Effector CD4-positive, alpha-beta T cell (primary cell): ENCODE results near the gene VEPH1.

Source experiments
- DNase-seq: peaks from one replicate; pipeline ENCODE4 v3.0.0-alpha.2; 2020

The VEPH1 gene

DNA sequence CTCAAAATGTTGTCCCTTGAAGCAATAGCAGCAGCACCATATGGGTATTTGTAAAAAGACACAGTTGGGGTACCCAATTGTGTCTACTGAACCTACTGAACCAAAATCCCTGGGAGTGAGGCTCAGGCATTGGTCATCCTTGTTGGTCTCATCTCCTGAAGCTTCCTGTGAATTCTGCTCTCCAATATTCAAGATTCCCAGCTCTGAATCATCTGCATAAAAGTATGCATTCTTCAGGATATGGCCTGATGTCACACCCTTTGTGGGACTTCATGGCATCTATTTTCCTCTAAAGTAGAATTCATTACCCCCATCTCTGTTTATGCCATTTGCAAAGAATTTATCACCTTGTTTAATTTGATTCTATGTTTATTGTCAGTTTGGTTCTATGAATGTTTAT, 79.9 kb downstream of the VEPH1 start:
- no peak for DNase-seq

GRCh38 chr3:157420606-157421130, 82.5 kb downstream of the VEPH1 start:
- DNase-seq, result no peak

DNA sequence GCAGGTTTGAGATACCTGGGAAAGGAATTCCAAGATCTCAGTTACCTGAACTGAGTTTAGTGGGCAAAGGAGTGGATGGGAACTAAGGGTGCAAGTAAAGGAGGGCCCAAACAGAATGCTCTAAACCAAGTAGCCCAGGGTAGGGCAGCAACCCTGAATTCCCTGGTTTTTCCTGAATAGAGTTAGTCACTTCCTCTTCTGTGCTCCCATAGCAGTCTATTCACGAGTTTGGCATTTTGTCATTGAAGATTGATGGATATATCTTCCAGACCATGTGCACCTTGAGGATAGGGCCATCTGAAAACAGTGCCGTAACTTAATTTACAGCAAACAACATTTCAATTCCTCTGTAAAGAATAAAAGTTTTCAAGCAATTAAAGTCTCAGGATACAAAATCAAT, 85.1 kb downstream of the VEPH1 start:
- no peak for DNase-seq

DNA sequence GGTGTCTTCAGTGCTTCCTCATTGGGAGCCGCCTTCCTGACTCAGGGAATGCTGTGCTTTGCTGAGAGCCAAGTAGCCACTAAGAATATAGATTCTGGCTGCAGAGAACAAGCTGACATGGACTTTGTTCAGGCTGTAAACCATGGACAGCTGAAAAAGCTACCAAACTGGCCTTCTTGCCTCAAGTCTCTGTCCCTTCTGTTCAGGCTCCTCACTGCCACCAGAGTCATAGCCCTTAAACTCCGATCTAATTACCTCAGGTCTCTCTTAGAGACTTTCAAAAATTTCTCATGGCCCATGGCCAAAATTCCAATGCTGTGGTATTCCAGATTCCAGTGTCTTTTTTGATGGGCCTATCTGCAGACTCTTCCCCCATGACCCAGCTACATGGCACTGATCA, 86.0 kb downstream of the VEPH1 start:
- DNase-seq, result no peak

DNA sequence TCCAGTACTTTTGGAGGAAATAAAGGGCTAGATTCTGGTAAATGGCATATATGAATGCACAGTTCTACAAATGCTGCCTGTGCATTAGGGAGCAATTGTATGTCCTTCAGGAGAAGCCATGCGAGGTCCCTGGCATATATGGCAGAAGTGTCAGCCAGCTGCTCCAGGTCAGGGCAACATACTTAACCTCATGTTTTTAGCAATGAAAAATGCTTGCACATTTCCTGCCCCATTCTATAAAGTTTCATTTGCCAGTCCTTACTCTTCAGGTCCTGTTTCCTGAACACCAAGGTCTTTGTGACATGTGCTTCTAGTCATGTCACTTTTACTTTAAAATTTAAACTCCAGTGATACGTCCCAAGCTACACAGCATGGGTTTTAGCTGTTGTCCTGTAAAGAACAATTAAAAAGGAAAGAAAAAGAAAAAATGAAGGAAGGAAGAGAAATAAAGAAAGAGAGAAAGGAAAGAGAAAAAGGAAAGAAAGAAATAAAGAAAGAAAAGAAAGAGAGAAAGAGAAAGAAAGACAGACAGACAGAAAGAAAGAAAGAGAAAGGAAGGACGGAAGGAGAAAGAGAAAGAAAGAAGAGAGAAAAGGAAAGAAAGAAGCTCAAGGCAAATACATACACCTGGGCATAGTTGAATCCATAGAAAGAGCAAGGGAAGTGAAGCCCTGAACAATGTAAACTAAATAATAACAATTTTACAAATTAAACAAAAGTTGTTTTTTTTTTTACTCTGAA, 86.7 kb downstream of the VEPH1 start:
- no peak for DNase-seq

DNA sequence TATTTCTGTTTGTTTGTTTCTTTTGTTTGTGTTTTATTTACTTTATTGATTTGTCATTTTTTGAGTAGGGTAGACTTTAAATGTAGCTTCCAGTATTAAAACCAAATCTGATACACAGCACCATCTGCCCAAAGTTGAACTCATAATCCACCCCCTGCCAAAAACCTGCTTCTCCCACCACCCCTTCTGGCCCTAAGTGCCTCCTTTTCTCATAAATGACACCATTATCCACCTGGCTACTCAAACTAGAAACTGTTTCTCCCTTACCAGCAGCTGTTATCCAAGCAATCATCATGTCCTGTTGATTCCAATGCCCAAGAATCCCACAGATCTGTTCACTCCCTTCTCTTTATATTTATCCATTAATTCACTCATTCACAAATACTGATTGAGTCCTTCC, 88.4 kb downstream of the VEPH1 start:
- DNase-seq, result no peak

DNA sequence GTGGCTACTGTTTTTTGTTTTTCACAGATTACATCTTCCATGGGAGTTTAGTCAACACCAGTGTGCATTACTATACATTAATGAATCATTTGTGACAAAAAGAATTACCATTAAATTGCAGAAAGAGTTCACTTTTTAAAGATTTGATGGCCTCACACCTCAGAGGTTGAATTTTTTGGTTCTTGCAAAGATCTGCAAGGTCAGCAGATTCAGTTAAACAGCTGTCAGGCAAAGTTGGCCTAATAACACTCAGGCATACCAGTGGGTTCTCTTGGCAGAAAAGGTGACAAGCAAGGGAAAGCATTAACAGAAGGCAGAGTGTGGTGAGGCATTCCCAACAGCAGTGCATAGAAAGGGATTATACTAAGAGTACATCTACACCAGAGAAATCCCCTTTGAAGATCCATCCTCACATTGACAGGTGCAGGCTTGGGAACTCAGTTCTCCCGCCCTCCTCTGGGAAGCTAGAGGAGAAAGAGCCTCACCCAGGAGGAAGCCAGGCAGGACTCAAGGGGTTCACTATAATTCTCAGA, 90.8 kb downstream of the VEPH1 start:
- DNase-seq, result no peak

DNA sequence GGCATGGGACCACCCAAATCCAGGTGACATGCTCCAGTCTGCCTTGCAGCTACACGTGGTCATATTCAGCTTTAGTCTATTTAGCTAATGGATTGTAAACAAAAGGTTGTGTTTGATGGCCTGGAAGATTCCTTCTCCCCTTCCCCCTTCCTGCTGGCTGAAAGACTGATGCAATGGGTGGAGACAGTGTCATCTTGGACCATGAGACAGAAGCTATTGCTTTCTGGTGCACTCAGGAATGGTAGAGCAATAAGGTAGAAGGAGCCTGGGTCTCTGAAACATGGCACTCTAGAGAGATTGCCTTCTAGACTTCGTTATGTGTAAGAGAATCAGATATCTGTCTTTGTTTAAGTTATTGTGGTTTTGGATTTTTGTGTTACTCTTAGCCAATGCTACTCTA, 92.3 kb downstream of the VEPH1 start:
- DNase-seq, result no peak

- no peak for DNase-seq
These were observed 93.7 kb downstream of the VEPH1 start for GRCh38 chr3:157409516-157409915.

DNA sequence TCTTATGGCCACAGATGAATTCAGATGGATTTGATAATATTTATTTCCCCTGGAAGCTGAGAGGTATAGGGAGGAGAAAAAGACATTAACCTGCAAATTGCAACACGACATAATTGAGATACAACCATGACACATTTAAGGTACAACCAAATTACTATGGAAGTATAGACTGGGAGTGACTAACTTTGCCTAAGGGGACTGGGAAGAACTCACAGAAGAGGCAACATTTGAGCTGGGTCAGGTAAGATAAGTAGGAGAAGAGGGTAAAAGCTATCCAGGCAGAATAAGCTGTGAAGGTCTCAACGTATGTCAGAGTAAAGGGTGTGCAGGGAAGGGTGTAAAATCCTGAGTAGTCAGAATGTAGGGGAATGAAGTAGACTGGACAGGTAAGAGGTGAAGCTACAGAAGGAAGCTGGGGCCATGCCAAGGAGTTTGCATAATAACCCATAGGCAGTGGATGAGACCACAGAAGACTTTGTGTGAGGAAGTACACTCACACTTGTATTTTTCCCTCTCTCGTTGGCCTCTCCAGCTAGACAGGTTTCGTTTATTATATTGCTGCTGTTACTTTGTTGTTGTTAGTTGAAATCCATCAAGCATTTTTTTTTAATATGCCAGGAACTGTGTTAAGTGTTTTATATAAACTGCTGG, 94.6 kb downstream of the VEPH1 start:
- DNase-seq, result no peak

GRCh38 chr3:157407769-157408168, 95.4 kb downstream of the VEPH1 start:
- no peak for DNase-seq

DNA sequence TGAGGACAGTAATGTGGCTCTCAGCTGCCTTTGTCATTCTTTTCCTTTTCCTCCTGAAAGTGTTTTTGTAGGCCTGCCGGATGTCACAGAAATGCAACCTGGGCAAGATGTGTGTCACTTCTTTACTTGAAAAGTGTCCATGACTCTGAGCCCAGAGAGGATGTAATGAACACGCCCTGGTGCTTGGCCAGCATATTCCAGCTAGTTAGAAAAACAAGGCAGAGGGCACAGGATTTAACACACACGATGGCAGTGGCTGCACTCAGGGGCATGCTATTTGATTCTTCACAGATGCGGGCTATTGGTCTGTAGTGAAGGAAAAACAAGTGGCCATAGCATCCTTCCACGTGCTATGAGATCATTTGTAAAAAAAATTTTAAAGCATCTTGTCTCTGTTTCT, 96.8 kb downstream of the VEPH1 start:
- DNase-seq, result no peak

- DNase-seq, result no peak
These were observed 97.8 kb downstream of the VEPH1 start for GRCh38 chr3:157405457-157405856.

- DNase-seq, result no peak
These were observed 98.8 kb downstream of the VEPH1 start for GRCh38 chr3:157404381-157404780.

- no peak for DNase-seq
These were observed 104.6 kb downstream of the VEPH1 start for GRCh38 chr3:157398598-157398997.

DNA sequence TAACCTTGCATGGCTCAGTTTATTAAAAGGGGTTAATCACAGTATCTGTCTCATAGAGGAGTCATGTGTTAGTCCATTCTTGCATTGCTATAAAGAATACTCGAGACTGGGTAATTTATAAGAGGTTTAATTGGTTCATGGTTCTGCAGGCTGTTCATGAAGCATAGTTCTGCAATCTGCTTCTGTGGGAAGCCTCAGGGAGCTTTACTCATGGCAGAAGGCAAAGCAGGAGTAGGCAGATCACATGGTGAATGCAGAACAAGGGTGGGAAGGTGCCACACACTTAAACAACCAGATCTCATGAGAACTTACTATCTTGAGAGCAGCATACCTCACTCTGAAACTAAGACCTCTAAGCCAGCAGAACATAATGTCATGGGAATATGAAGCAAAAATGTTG, 108.8 kb downstream of the VEPH1 start:
- DNase-seq, result no peak

GRCh38 chr3:157393113-157393512, 110.1 kb downstream of the VEPH1 start:
- DNase-seq, result no peak

GRCh38 chr3:157392104-157392503, 111.1 kb downstream of the VEPH1 start:
- DNase-seq, result no peak

DNA sequence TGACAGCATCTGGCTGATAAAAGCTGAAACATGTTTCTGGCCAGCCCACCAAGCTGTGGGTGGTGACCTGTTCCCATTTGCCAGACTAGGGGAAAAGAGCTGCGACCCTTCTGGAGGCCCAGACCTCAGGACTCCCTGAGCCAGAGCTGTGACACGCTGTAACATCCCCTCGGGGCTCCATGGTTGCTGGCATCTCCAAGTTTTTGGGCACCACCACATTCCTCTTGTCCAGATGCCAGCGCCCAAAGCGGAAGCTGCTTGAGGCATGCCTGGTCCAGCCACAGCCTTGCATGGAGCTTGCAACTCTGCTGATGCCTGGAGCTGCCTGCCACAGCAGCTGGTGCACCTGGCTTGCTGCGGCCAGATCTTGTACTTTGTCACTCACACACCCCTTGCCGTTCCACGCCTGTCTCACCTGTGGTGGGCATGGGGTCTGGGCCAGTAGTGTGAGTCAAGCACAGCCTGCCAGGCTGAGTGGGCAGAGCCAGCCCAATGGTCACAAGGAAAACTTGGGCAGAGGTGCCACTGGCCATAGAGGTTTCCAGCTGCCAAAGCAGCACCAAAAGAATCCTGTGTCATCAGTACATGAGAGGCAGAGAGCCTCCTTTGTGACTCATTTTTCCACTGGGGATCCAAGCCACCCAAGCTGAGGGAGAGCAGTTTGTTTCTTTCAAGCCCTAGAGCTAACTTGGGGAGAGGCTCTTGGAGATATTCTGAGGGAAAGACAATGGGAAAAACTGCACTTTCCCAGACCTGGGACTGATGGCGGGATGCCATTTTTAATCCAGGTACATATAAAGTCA, 112.3 kb downstream of the VEPH1 start:
- no peak for DNase-seq

- no peak for DNase-seq
These were observed 114.2 kb downstream of the VEPH1 start for GRCh38 chr3:157388976-157389375.

GRCh38 chr3:157387708-157388435, 115.3 kb downstream of the VEPH1 start:
- no peak for DNase-seq

GRCh38 chr3:157384491-157384890, 118.7 kb downstream of the VEPH1 start:
- DNase-seq, result no peak

- no peak for DNase-seq
These were observed 119.2 kb downstream of the VEPH1 start for GRCh38 chr3:157384031-157384430.
